Natural killer cell (primary cell): ENCODE measurements around the gene NAXE. TPM values are rescaled to one million over a fixed set of nuclear protein-coding genes. Genes with fewer than 3 reads are reported as not detected.
"Not testable (repeated sequence)": the region's sequence is repeated elsewhere in the genome, so short reads cannot be mapped to it uniquely, and the experiment has no call there.

Source experiments
- ATAC-seq, 3 donors: fragments of 150-1000 bp in 2 of 3; fragments of 200-7000 bp in 1 of 3; cut with Tn5 transposase; 1 replicate in 1 of 3; 2 replicates in 2 of 3; pipeline ENCODE4 v1.10.0; 2021; ENCODE audit warnings: mild to moderate bottlenecking in 2 of 3, moderate library complexity in 2 of 3
- DNase-seq, 2 donors: peaks; one replicate each; pipeline versions ENCODE4 v3.0.0 to v3.0.0-alpha.2; 2013 to 2021; ENCODE audit warnings: mixed read lengths in 1 of 2
- H3K27ac ChIP-seq: one replicate; pipeline ENCODE4 v1.5.1; 2013; ENCODE audit warnings: mild to moderate bottlenecking, low read length
- H3K27me3 ChIP-seq: one replicate; pipeline ENCODE4 v1.6.1; 2013; ENCODE audit warnings: low read length; ENCODE audit not compliant: control insufficient read depth, insufficient read depth
- H3K36me3 ChIP-seq: one replicate; pipeline ENCODE4 v1.6.1; 2013; ENCODE audit warnings: low read length; ENCODE audit not compliant: control insufficient read depth, insufficient read depth
- H3K4me1 ChIP-seq: one replicate; pipeline ENCODE4 v1.6.1; 2013; ENCODE audit warnings: low read length; ENCODE audit not compliant: control insufficient read depth, insufficient read depth
- H3K4me3 ChIP-seq: one replicate; pipeline ENCODE4 v1.5.1; 2013; ENCODE audit warnings: low read length
- H3K9me3 ChIP-seq: one replicate; pipeline ENCODE4 v1.6.1; 2013; ENCODE audit warnings: low read length; ENCODE audit not compliant: control insufficient read depth, insufficient read depth
- H3K27ac Mint-ChIP-seq, 2 donors: one replicate each; pipeline ENCODE4 v1.8.0; 2022; ENCODE audit warnings: mild to moderate bottlenecking in 2 of 2, mixed read lengths in 2 of 2, moderate library complexity in 1 of 2
- H3K27me3 Mint-ChIP-seq, 2 donors: one replicate each; pipeline ENCODE4 v1.8.0; 2022; ENCODE audit warnings: low read depth in 2 of 2, mixed read lengths in 2 of 2
- H3K36me3 Mint-ChIP-seq: one replicate; pipeline ENCODE4 v1.8.0; 2022; ENCODE audit warnings: mixed read lengths
- H3K4me1 Mint-ChIP-seq, 2 donors: one replicate each; pipeline ENCODE4 v1.8.0; 2022; ENCODE audit warnings: mixed read lengths in 2 of 2
- H3K4me3 Mint-ChIP-seq: one replicate; pipeline ENCODE4 v1.8.0; 2022; ENCODE audit warnings: mild to moderate bottlenecking, moderate library complexity, mixed read lengths
- H3K9me3 Mint-ChIP-seq, 2 donors: one replicate each; pipeline ENCODE4 v1.8.0; 2022; ENCODE audit warnings: mixed read lengths in 2 of 2
- CTCF ChIP-seq: fragments of 200-600 bp; IDR thresholded peaks from one replicate; pipeline ENCODE4 v1.8.0; 2022; ENCODE audit warnings: antibody characterized with exemption
- WGBS: methylation state at CpG from one replicate; pipeline ENCODE4 v1.1.7; 2013; ENCODE audit warnings: missing lambda C conversion rate; ENCODE audit not compliant: insufficient coverage; 5-methylcytosine and 5-hydroxymethylcytosine counted together
- intact Hi-C: fragments of 100-400 bp; cut with micrococcal nuclease; formaldehyde crosslinking; loops from one replicate; pipeline ENCODE4 v1.14.2; 2022
- total RNA-seq, 4 donors: library from RNA; stranded (reverse); fragments of 120-200 nt in 1 of 4; gene quantifications; one replicate each; pipeline versions ENCODE4 v1.2.3 to v1.2.4, GENCODE V29; 2013 to 2022

The NAXE gene
- total RNA-seq, 3 donors from 2014 or later (not counting 1 experiment from before 2014, with no cell fraction given) = 32.6 to 52.5 (median 36.6) TPM

GRCh38 chr1:156584813-156585212 is 6.8 kb upstream of the NAXE start:
- H3K36me3 ChIP-seq = no peaks in the 10 kb centered on the region

GRCh38 chr1:156586323-156586722 is 5.3 kb upstream of the NAXE start:
- no peak for TF ChIP-seq CTCF
- H3K36me3 ChIP-seq = no peaks in the 10 kb centered on the region
- H3K27me3 ChIP-seq = no peaks in the 10 kb centered on the region
- H3K4me1 ChIP-seq = peaks cover 32% of the 10 kb centered on the region
- H3K4me1 Mint-ChIP-seq = peaks cover 12 to 26% of the 10 kb centered on the region in 2 donors
- no peak overlapping the region for H3K4me3 Mint-ChIP-seq
- DNase-seq = no peak
- no peak overlapping the region for H3K27ac ChIP-seq
- no peak overlapping the region for H3K4me3 ChIP-seq
- no peaks in the 10 kb centered on the region for H3K9me3 ChIP-seq
- no peaks in the 10 kb centered on the region for H3K36me3 Mint-ChIP-seq
- whole genome bisulfite sequencing = 73% methylated on average over 4 of the region's 4 CpGs
- H3K27me3 Mint-ChIP-seq = no peaks in the 10 kb centered on the region
- no peak for ATAC-seq
- H3K9me3 Mint-ChIP-seq = no peaks in the 10 kb centered on the region
- intact Hi-C loops = no loop called here
- no peak overlapping the region for H3K27ac Mint-ChIP-seq

More at GRCh38 chr1:156584813-156585212, 6.8 kb upstream of the NAXE start:
- no peak for TF ChIP-seq CTCF
- Mint-ChIP-seq H3K9me3 (no peaks in the 10 kb centered on the region), H3K27me3 (no peaks in the 10 kb centered on the region), H3K4me3 (no peak overlapping the region), H3K4me1 (peaks cover 6 to 24% of the 10 kb centered on the region in 2 donors), H3K27ac (no peak overlapping the region), H3K36me3 (no peaks in the 10 kb centered on the region)
- intact Hi-C loops = loop anchor here (1.0 to 2.0 kb wide), 2 partner anchors 16 to 23 kb away; partner anchors contain the start of gene GPATCH4
- Histone ChIP-seq H3K27me3 (no peaks in the 10 kb centered on the region), H3K4me3 (no peak overlapping the region), H3K9me3 (no peaks in the 10 kb centered on the region), H3K27ac (no peak overlapping the region), H3K4me1 (peaks cover 32% of the 10 kb centered on the region)
- no peak for DNase-seq
- WGBS = 87% methylated on average over 11 of the region's 11 CpGs
- ATAC-seq = no peak

GRCh38 chr1:156586892-156587477 is 4.6 kb upstream of the NAXE start:
- Mint-ChIP-seq H3K27me3 (no peaks in the 10 kb centered on the region), H3K9me3 (no peaks in the 10 kb centered on the region), H3K4me1 (peaks cover 13 to 23% of the 10 kb centered on the region in 2 donors), H3K27ac (no peak overlapping the region), H3K36me3 (no peaks in the 10 kb centered on the region), H3K4me3 (no peak overlapping the region)
- no peak overlapping the region for H3K4me3 ChIP-seq
- 100% methylated on average over 2 of the region's 3 CpGs for WGBS
- H3K9me3 ChIP-seq = no peaks in the 10 kb centered on the region
- no peak for TF ChIP-seq CTCF
- intact Hi-C loops = no loop called here
- H3K27ac ChIP-seq = no peak overlapping the region
- H3K27me3 ChIP-seq = no peaks in the 10 kb centered on the region
- ATAC-seq = no peak
- DNase-seq = no peak
- H3K36me3 ChIP-seq = no peaks in the 10 kb centered on the region
- H3K4me1 ChIP-seq = peaks cover 28% of the 10 kb centered on the region

- H3K36me3 Mint-ChIP-seq, H3K36me3 ChIP-seq, H3K4me3 ChIP-seq, intact Hi-C loops, H3K9me3 Mint-ChIP-seq, H3K27ac ChIP-seq, H3K27me3 ChIP-seq, H3K9me3 ChIP-seq, H3K27ac Mint-ChIP-seq, H3K27me3 Mint-ChIP-seq, H3K4me3 Mint-ChIP-seq, ATAC-seq, DNase-seq: not testable (repeated sequence)
- peaks cover 19% of the 10 kb centered on the region in 2 donors for H3K4me1 Mint-ChIP-seq
- WGBS = 94% methylated on average over 8 of the region's 8 CpGs
- peaks cover 28% of the 10 kb centered on the region for H3K4me1 ChIP-seq
Measured at GRCh38 chr1:156587927-156588326, 3.6 kb upstream of the NAXE start.
